ENCODE measurements around the gene ELFN1.

DNA sequence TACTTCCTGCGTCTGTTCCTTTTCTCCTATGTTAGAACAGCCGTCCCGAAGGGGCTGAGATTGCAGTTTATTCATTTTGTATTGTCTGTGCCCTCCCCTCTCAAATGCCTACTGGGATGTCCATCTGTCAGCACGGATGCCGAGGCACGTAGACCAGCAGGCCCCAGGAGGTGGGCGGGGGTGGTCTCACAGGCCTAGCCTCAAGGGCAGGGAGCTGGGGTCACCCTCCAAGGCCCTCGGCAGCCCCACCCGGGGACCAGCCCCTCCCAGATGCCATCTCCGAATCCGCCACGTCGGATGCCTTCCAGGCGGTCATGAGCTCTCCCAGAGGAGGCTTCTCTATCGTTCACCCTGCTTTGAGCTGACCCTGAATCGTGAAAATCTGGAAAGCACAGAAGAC is 59.7 kb downstream of the ELFN1 start:
- no peak for TF ChIP-seq SP1 (IDR thresholded peaks at IDR 0.05)
- TF ChIP-seq, protein P1, sequence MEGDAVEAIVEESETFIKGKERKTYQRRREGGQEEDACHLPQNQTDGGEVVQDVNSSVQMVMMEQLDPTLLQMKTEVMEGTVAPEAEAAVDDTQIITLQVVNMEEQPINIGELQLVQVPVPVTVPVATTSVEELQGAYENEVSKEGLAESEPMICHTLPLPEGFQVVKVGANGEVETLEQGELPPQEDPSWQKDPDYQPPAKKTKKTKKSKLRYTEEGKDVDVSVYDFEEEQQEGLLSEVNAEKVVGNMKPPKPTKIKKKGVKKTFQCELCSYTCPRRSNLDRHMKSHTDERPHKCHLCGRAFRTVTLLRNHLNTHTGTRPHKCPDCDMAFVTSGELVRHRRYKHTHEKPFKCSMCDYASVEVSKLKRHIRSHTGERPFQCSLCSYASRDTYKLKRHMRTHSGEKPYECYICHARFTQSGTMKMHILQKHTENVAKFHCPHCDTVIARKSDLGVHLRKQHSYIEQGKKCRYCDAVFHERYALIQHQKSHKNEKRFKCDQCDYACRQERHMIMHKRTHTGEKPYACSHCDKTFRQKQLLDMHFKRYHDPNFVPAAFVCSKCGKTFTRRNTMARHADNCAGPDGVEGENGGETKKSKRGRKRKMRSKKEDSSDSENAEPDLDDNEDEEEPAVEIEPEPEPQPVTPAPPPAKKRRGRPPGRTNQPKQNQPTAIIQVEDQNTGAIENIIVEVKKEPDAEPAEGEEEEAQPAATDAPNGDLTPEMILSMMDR (IDR thresholded peaks at IDR 0.05; ENCODE audit: low read depth, low read length, missing input control) = no peak
- no peak for TF ChIP-seq EGR1 (IDR thresholded peaks at IDR 0.05; ENCODE audit: low read depth in 2 of 2)
- no peak for TF ChIP-seq TAF1 (conservative IDR thresholded peaks at IDR 0.05)
- no peak for TF ChIP-seq RAD21 (IDR thresholded peaks at IDR 0.05)
- no peak for TF ChIP-seq YY1 (IDR thresholded peaks at IDR 0.05)
- TF ChIP-seq GABPA (IDR thresholded peaks at IDR 0.05 in 1 of 2, conservative IDR thresholded peaks at IDR 0.05 in 1 of 2) = no peak
- TF ChIP-seq, protein P2, sequence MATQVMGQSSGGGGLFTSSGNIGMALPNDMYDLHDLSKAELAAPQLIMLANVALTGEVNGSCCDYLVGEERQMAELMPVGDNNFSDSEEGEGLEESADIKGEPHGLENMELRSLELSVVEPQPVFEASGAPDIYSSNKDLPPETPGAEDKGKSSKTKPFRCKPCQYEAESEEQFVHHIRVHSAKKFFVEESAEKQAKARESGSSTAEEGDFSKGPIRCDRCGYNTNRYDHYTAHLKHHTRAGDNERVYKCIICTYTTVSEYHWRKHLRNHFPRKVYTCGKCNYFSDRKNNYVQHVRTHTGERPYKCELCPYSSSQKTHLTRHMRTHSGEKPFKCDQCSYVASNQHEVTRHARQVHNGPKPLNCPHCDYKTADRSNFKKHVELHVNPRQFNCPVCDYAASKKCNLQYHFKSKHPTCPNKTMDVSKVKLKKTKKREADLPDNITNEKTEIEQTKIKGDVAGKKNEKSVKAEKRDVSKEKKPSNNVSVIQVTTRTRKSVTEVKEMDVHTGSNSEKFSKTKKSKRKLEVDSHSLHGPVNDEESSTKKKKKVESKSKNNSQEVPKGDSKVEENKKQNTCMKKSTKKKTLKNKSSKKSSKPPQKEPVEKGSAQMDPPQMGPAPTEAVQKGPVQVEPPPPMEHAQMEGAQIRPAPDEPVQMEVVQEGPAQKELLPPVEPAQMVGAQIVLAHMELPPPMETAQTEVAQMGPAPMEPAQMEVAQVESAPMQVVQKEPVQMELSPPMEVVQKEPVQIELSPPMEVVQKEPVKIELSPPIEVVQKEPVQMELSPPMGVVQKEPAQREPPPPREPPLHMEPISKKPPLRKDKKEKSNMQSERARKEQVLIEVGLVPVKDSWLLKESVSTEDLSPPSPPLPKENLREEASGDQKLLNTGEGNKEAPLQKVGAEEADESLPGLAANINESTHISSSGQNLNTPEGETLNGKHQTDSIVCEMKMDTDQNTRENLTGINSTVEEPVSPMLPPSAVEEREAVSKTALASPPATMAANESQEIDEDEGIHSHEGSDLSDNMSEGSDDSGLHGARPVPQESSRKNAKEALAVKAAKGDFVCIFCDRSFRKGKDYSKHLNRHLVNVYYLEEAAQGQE (IDR thresholded peaks at IDR 0.05) = no peak
